ENCODE data around the gene GLRB.
"Not testable (repeated sequence)": the region's sequence is repeated elsewhere in the genome, so short reads cannot be mapped to it uniquely, and the experiment has no call there.

GLRB gene

DNA sequence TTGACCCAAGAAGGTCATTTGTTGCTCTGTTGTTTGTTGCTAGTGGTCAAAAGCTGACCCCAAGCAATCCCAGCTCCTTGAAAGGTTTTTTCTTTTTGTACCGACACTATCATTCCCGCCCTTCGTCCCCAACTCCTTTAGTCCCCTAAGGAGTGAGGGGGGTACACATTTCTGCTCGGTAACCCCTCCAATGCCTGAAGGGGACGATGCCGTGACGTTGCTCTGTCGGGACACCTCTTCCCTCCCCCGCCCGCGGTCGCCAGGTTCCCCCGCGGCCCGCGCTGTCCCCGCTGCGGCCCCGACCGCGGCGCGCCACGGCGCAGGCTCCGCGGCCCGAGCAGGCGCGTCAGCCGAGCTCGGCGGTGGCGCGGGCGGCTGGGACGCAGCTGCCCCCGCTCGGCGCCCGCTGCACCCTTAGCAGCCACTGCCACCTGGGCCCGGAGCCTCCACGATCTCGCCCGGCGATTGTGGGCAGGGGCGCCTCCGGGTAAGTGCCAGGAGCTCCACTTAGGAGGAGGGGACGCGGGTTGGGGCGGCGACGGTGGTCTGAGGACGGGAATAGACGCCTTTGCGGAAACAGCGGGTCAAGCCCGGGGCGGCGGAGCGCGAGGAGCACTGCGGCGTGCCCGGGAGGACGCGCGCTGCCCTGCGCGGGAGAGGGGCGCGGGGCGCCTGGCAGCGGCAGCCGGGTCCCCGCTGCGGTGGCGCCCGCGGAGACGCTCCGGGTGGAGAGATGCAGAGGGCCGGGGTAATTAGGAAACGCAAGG, at the start of gene GLRB:
Gene GLRB (plus strand): TSS at position 340 of the 767 bp plus-strand sequence. CDS start 1,875 bp downstream, outside the sequence.
- DNase-seq = no peak

DNA sequence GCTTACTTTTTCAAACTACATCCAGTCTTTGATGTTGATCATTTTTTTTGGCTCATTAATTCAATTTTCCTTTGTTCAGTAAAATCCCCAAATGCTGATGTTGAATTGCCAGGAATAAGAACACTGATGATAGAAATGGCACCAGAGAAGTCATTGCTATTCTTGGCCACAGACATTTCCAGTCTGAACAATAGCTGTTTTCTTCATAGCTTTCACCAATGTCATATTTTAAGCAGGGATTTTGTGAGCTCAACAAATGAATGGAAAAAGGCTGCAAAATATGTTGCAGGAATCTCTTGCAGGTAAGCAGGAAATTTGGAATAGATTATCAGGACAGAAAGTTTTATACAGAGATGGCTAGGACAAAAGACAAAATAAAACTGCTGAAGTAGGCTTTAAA, 40.5 kb upstream of the GLRB start:
- DNase-seq = no peak

DNA sequence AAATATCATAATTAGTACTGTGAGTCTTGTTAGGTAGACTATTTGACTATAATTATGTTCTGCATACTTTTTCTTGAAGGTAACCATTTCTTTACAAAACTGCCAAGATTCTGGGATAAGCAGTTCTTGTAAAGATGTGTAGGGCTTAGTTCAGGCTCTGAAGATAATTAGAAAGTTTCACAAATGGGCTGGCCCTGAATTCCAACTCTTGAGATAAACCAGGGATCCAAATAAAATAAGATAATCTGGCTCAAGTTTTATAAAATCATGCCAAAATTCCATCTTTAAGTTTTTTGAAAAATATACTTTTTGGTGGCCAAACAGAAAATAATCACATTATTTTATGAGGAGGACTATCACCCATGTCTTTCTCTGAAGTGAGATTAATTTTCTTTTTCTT, 35.5 kb upstream of the GLRB start:
- DNase-seq = no peak

DNA sequence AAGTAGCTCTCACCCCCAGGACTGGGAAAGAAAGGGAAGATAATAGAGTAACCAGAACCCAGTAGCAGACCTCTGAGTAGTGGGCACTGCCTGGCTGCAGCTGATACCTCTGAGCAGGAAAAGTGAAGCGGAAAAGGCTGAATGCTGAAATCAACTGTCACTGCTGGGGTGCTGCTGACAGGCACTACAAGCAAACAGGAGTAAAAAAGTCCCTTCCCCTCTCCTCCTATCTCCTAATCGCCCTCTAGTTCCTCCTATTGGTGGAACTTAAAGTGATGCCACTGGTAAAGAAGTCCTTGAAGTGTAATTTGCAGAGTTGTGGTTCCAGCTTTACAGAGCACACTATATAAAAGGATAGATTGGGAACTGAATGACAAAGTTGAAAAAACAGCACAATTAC, 32.8 kb upstream of the GLRB start:
- DNase-seq = no peak

DNA sequence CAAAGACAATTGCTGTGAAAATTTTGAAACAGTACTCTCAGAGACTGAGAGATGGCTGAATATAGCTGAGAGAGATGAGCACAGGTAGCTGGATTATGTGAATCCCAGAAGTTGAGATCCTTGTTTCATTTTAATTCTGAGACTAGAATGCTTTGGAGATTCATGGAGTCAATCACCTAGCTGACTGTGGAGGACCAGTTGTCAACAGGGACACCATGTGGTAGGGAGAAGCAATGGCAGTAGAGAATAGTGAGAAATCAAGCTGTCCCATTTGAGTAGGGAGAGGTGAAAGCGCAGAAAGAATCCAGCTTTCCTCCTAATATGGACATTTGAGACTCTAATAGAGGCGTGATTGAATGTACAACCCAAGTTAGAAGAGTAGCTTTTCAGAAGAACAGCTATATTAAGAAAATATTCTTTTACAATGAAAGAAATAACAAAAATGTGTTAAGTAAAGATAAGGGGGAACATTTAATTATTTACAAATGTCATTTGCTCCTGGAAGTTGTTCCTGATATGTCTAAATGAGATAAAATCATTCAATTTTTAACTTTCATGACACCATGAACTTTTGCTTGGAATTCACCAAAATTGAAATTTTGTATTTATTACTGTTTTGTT, 30.3 kb upstream of the GLRB start:
- peak; percentile 3 for DNase-seq

DNA sequence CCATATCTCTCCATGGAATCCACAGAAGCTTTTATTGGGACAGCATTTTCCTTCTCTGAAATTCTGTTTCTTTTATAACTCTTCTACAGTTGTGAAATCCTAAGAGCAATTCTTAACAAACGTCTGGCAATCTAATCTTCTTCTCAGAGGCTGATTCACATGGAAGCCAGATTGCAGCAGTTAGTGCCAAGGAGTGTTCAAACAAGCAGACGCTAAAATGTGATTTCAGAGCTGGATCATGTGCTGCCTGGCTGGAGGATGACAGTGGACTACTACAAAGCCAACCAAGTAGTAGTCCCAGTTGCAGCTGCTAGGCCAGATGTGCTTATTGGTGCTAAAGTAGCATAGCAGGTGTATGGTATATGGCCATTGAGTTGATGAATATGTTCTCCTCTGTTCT, 27.7 kb upstream of the GLRB start:
- no peak for DNase-seq

DNA sequence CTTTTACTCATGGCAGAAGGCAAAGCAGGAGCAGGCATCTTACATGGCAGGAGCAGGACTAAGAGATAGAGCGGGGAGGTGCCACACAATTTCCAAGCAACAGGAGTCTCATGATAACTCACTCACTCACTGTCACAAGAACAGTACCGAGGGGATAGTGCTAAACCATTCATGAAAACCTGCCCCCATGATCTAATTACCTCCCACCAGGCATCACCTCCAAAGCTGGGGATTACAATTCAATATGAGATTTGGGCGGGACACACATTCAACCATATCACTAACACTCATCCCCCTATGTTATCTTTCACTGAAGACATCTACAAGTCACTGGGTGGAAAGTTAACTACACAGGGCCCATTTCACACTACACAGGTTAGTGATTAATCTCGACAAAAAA, 25.4 kb upstream of the GLRB start:
- DNase-seq = no peak

DNA sequence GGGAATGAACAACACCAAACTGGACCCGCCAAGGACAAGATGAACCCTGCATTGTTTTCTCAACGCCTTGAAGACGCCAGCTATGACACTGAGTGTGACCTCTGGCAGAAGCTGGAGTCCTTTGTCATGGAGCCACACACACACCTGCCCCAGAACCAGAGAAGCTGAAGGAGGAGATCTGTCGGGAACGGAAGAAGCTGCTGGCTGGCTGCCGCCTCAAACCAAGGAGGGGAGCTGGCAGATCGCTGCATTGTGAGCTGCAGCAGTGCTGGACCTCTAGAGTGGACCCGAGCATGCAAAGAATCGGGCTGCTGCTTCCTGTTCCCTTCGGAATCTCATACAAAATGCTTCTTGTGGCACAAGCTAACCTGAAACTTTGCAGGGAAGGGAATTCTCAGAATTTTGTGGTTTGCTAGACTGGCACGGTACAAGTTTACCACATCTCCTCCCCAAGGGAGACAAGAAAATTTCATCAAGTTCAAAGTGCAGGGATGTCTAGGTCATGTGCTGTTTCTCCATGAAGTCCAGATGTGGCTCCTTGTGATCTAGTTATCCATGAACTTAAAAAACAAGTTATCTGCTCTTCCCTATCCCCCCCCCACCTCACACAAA, 23.4 kb upstream of the GLRB start:
- DNase-seq = no peak

DNA sequence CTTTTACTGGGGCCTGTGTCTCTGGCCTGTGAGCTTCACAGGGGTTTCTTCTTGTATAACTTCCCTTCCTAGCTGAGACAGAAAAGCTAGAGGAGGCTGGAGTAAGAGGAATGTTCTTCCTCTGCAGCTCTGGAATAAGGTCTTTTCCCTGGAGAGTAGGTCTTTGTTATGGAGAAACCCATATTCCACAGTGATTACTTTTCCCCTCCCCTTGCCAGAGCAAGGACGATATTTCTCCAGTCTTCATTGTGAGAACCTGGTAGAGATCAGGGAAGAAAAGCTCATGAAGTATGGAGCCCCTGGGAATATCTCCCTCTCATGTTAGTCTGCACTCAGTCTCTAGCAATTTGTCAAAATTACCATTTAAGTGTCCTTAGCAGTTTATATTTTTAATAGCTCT, 18.7 kb upstream of the GLRB start:
- no peak for DNase-seq

DNA sequence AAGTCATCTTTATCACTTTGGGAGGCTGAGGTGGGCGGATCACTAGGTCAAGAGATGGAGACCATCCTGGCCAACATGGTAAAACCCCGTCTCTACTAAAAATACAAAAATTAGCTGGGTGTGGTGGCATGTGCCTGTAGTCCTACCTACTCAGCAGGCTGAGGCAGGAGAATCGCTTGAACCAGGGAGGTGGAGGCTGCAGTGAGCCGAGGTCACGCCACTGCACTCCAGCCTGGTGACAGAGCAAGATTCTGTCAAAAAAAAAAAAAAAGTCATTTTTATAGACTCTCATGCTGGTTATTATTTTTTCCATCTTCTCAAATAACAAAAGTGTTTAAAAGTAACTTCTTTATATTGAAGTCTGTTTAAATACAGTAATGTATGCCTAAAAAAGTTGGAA, 17.1 kb upstream of the GLRB start:
- DNase-seq = not testable (repeated sequence)

DNA sequence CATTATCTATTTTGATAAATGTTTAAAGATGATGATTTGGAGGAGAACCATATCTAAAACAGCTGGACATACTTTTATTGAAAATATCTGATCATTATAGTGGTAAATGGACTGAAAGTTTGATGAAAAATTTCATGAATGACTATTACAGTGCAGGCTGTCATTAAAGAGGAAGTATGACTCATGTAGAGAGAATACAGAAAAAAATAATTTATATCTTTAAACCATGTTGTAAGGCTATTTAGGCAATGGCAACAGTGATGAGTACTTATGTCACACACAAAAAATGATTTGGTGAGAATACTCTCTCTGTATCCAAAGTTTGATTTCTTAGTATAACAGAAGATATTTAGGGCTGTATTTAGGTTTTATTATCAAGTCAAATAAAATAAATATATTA, 3.9 kb upstream of the GLRB start:
- no peak for DNase-seq

DNA sequence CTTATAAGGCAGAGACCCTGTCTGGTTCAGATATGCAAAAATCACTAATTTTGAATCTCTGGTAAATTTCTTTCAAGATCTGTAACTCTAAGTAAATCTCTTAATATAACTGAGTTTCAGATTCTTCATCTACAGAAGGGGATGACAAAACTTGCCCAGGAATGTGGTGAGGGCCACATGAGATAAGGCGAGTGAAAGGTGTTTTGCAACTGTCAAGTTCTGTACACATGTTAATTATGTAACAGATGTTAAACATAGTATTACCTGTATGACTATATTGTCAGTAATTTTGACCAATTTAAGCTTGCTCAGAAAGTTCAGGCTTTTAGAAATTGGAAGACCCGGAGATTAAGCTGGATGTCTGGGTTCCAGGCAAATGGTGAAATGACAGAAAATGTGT, 549 bp upstream of the GLRB start:
- DNase-seq = no peak

DNA sequence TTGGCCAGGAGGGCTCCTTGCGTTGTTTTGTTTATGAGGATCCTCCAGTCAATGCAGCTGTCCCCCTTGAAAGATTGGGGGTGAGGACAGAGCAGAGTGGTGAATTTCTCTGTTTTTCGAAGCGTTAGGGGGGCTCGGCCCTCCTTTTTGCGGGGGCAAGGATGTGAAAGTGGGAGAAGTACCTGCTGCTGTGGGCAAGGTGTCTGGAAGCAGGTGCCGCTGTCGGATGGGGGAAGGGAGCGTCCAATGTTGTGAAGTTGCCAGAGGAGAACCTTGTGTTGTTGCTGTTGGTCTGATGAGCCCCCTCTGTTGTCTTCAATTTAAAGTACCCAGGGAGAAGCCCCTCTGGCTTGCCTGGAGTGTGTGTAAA, 613 bp downstream of the GLRB start:
- DNase-seq = no peak

DNA sequence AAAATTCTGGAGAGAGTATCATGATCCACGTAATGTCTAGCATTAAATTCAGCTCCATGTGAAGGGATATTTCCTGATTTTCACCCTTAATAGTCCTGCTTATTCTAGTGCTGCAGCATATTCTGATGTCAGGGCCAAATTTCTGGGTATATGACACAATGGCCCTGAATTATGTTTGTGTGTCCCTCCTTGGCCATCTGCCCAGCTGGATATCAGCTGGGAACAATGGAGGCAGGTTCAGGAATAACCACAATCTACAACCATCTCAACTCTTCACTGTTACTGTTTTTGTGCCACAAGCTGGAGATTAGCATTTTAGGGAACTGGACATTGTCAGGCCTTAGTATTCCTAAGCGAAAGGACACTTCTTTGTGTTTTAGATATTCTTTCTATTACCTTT, 3.5 kb downstream of the GLRB start:
- no peak for DNase-seq

DNA sequence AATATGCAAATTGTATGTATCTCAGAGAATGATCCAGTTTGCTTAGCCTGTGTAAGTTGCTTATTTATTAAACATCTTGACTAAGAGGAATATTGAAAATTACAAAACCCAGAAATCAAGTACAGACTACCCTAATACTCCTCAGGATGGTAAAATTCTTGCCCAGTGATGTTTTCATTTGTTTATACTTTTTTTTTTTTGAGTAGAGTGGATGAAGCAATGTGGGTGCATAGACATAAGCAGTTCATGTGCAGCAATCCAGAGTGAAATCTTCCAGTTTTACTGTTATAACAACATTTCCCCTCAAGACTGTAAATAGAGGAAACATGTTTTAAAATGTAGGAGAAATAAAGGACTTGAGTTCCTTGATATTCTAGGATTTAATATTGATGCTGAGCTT, 4.7 kb downstream of the GLRB start:
- no peak for DNase-seq

DNA sequence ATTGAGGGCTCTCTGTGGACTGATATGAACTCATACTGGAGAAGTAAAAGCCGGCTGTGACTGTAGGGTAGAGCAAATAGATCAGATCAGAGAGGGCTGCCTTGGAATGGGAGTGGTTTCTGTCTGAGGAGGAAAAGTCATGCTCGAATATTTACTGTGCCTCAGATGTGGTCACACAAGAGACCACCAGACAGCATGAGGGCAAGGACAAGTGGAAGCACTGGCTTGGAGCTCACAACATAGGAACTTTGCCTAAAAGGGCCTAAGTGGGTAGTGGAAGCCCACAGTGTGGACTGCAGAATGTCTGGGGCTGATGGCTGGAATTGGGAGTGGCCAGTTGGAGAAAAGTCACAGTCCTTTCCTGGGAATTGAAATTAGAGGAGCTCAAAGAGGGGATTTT, 19.8 kb downstream of the GLRB start:
- no peak for DNase-seq

DNA sequence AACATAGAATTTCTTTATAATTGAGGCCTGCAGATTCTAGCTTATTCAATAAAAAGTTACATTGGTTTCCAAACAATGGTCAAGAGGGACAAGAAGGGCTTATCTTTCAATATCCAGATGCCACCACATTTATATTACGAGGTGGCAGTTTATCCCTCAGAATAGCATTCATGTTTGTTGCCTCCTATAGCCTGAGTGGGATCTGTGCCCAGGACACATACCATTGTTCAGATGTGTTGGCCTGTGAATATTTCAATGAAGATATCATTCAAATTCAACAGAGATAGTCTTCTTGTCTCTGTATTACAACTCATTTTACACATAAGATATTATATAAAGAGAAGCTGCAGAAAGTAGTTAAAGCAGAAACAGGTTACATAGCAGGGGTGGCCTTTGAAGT, 20.5 kb downstream of the GLRB start:
- DNase-seq = no peak

DNA sequence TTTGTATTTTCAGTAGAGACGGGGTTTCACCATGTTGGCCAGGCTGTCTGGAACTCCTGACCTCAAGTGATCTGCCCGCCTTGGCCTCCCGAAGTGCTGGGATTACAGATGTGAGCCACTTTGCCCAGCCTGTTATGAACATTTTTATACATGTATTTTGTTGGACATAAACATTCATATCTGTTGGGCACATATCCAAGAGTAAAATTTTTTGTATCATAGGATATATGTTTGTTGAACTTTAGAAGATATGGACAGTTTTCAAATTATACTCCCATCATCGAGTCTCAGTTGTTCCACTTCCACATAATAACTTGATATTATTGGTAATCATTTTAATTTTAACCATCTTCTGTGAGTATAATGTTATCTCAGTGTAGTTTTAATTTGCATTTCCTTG, 23.6 kb downstream of the GLRB start:
- DNase-seq = no peak

DNA sequence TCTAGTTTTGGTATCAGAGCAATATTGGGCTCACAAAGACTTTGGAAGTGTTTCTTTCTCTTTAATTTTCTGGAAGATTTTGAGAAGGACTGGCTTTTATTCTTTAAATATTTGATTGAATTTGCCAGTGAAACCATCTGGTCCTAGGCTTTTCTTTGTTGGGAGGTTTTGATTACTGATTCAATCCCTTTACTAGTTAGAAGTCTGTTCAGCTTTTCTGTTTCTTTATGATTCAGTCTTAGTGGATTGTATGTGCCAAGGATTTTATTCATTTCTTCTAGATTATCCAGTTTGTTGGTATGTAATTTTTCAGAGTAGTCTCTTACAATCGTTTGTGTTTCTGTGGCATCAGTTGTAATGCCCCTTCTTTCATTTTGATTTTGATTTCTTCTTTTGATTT, 28.6 kb downstream of the GLRB start:
- no peak for DNase-seq

DNA sequence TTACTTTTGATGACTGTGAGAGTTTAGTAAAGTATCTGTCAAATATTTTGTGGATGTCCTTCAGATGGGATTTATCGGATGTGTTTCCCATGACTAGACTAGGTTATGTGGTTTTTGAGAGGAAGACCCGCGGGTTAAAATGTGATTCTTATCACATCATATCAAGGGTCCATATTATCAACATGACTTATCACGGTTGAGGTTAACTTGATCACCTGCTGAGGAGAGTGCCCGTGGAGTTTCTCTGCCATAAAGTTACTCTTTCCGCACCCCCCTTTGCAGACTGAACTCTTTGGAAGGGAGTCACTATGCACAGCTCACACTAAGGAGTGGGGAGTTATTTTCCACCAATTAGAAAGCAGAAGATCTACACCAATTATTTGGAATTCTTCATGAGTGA, 38.7 kb downstream of the GLRB start:
- no peak for DNase-seq

DNA sequence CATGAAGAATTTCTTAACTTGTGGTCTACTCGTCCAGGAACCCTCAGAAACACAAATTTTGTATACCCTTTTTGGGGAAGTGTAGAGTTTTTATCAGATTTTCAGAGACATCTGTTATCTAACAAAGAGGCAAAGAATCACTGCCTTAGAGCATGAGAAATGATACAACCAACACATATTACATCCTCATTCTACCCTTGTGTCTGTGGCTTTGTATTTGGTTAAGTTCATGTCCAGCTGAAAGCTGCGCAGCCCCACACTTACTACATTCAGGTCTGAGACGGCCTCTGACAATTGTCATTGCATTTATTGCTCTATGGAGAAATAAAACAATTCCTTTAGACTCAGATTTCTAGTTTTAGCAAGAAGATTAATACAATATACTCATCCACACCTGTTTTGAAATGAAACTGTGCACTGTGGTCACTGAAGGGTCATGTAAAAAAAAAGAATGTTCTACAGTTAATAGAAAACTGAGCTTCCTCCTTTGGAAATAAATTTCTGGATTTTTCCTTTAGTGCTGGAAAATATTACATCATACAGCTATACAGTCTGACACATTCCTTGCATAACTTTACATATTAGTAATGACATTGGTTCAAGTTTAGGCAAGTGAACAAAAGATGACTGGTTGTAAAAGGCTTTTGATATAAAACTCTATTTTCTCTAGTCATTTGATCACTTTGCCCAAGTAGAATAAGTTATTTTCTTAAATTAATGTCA, 39.8 kb downstream of the GLRB start:
- DNase-seq = no peak

DNA sequence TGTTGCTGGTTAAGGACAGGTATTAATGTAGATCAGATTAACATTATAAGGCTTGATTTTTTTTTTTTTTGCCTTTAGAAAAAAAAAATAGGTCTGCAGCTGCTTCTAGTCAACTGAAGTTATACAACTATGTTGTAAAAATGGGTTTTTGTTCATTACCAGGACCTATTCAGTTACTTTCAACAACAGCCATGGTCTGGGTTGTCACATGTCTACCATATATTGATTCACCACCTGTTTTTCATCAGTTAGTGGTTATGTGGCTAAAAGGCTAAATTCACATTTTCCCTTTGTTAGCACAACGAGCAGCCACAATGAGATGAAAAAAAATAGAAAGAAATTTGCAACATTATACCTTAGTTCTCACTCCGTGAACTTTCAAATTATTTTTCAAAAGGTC, 45.5 kb downstream of the GLRB start:
- no peak for DNase-seq

DNA sequence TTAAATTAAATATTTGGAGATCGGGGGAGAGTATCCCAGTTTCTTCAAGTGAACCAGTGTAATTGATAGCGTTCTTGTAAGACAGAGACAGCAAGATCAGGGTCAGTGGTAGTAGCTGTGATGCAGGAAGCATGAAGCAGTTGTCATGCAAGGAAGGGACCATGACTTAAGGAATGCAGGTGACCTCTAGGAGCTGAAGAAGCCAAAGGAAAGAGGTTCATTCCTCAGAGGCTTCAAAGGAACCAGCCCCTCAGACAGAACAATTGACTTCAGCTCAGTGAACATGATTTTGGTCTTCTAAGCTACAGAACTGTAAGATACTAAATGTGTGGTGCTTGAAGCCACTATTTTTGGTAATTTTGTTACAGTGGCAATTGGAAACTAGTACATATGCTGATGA, 51.6 kb downstream of the GLRB start:
- DNase-seq = no peak

DNA sequence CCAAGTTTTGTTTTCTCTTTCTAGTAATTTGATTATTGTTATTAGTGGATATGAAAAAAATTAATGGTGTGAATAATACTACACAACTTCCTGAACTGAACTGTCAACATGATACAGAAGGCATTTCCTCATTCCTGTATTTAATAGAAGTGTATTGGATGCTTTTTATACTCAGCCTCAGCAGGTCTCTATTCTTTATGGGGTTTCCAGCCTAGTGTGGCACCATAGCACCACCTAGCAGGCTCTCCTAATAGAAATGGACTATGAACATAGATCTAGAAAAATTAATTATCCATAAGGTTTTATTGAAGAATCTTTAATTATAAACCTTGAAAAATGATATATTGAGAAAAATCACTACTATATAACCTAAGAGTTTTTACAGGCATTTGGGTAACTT, 52.4 kb downstream of the GLRB start:
- no peak for DNase-seq

Measured in activated CD4-positive, alpha-beta T cell treated with anti-CD3 and anti-CD28 coated beads, Interleukin-2, amount 50 U/mL, for 16 hours (primary cell).